ENCODE data around the gene CCNDBP1. TPM values are rescaled to one million over a fixed set of nuclear protein-coding genes. Genes with fewer than 3 reads are reported as not detected.

Gene CCNDBP1
- polyA plus RNA-seq, 2 of the 4 experiments (the other 2 are of a cell fraction) = 24.3 to 44.8 TPM

- TF ChIP-seq CHD4 (IDR thresholded peaks at IDR 0.05; ENCODE audit: borderline replicate concordance) (no peak), HDAC2 (IDR thresholded peaks at IDR 0.05) (no peak), TFCP2L1 (CRISPR knock-in tag; IDR thresholded peaks at IDR 0.05) (no peak)
Observed at GRCh38 chr15:43210172-43210745, 25.1 kb downstream of the CCNDBP1 start (continued).

- DNase-seq (ENCODE audit: low read depth in 1 of 2, low spot score in 1 of 2) = no peak
- H3K27ac ChIP-seq = no peak overlapping the region
- H3K4me1 ChIP-seq = no peaks in the 10 kb centered on the region
- TF ChIP-seq ZFP36 (IDR thresholded peaks at IDR 0.05; ENCODE audit: borderline replicate concordance, partially characterized antibody) = no peak
- no peak for TF ChIP-seq HOXB13 (CRISPR knock-in tag; IDR thresholded peaks at IDR 0.05; ENCODE audit: low read depth)
- TF ChIP-seq HOXA7 (CRISPR knock-in tag; IDR thresholded peaks at IDR 0.05) = no peak
- no peak for TF ChIP-seq RCOR1 (IDR thresholded peaks at IDR 0.05; ENCODE audit: low read depth, low read length)
- 34% methylated on average over 6 of the region's 9 CpGs for WGBS (ENCODE audit: missing lambda C conversion rate)
- no peak for FAIRE-seq
- H3K4me2 ChIP-seq = no peak overlapping the region
- no peaks in the 10 kb centered on the region for H3K9me3 ChIP-seq
- CTCF ChIA-PET = interaction anchor here (1.5 to 5.2 kb wide), 2 partner anchors 14 to 76 kb away, joined by 3 to 31 read pairs; no protein-coding TSS in a partner anchor
- H3K4me3 ChIP-seq = no peak overlapping the region
- ATAC-seq = no peak
- POLR2A ChIA-PET = no interaction called here
Observed at GRCh38 chr15:43210807-43211206, 25.6 kb downstream of the CCNDBP1 start.

GRCh38 chr15:43211224-43211735 lies 26.1 kb downstream of the CCNDBP1 start:
- ChIA-PET CTCF (interaction anchor here (1.5 to 5.2 kb wide), 2 partner anchors 13 to 75 kb away, joined by 3 to 31 read pairs; no protein-coding TSS in a partner anchor), POLR2A (no interaction called here)
- Histone ChIP-seq H3K9me3 (no peaks in the 10 kb centered on the region), H3K27ac (no peak overlapping the region), H3K4me2 (no peak overlapping the region), H3K4me3 (no peak overlapping the region), H3K4me1 (no peaks in the 10 kb centered on the region)
- TF ChIP-seq BCL3 (IDR thresholded peaks at IDR 0.05) = no peak
- no peak for TF ChIP-seq KDM1A (IDR thresholded peaks at IDR 0.05; ENCODE audit: low read depth)
- no peak for TF ChIP-seq NPAS2 (CRISPR knock-in tag; IDR thresholded peaks at IDR 0.05; ENCODE audit: borderline replicate concordance)
- no peak for TF ChIP-seq ZSCAN20 (CRISPR knock-in tag; IDR thresholded peaks at IDR 0.05)
- TF ChIP-seq POLR2AphosphoS2 (conservative IDR thresholded peaks at IDR 0.05; ENCODE audit: low read length) = no peak
- no peak for TF ChIP-seq CTCF (IDR thresholded peaks at IDR 0.05)
- TF ChIP-seq EHMT2 (IDR thresholded peaks at IDR 0.05; ENCODE audit: low read depth) = no peak
- TF ChIP-seq BHLHE40 (IDR thresholded peaks at IDR 0.05; ENCODE audit: low read depth, low read length) = no peak
- no peak for TF ChIP-seq ZNF302 (CRISPR knock-in tag; IDR thresholded peaks at IDR 0.05)
- no peak for TF ChIP-seq HDAC2 (IDR thresholded peaks at IDR 0.05)
- TF ChIP-seq MYC (IDR thresholded peaks at IDR 0.05; ENCODE audit: borderline replicate concordance, low read length) = no peak
- no peak for TF ChIP-seq CBX2 (IDR thresholded peaks at IDR 0.05; ENCODE audit: borderline replicate concordance, low read depth)
- TF ChIP-seq NR3C1 (IDR thresholded peaks at IDR 0.05) = no peak
- no peak for TF ChIP-seq MAFK (IDR thresholded peaks at IDR 0.05; ENCODE audit: partially characterized antibody)
- no peak for TF ChIP-seq ESRRA (IDR thresholded peaks at IDR 0.05; ENCODE audit: borderline replicate concordance, low read length)
- no peak for TF ChIP-seq ZC3H11A (IDR thresholded peaks at IDR 0.05)
- TF ChIP-seq HEYL (CRISPR knock-in tag; IDR thresholded peaks at IDR 0.05) = no peak
- TF ChIP-seq CHD4 (IDR thresholded peaks at IDR 0.05; ENCODE audit: borderline replicate concordance) = no peak
- WGBS (ENCODE audit: missing lambda C conversion rate) = 50% methylated on average over 4 of the region's 4 CpGs
- DNase-seq (ENCODE audit: low read depth in 1 of 2, low spot score in 1 of 2) (no peak), FAIRE-seq (no peak), ATAC-seq (no peak)
